Smooth muscle cell of the brain vasculature (primary cell): ENCODE data around the gene MED10.
"Not testable (repeated sequence)": the region's sequence is repeated elsewhere in the genome, so short reads cannot be mapped to it uniquely, and the experiment has no call there.

ENCODE experiments used
- DNase-seq: peaks from one replicate; pipeline ENCODE4 v3.0.0-alpha.2; 2012; ENCODE audit warnings: low read depth, low spot score

MED10 gene

DNA sequence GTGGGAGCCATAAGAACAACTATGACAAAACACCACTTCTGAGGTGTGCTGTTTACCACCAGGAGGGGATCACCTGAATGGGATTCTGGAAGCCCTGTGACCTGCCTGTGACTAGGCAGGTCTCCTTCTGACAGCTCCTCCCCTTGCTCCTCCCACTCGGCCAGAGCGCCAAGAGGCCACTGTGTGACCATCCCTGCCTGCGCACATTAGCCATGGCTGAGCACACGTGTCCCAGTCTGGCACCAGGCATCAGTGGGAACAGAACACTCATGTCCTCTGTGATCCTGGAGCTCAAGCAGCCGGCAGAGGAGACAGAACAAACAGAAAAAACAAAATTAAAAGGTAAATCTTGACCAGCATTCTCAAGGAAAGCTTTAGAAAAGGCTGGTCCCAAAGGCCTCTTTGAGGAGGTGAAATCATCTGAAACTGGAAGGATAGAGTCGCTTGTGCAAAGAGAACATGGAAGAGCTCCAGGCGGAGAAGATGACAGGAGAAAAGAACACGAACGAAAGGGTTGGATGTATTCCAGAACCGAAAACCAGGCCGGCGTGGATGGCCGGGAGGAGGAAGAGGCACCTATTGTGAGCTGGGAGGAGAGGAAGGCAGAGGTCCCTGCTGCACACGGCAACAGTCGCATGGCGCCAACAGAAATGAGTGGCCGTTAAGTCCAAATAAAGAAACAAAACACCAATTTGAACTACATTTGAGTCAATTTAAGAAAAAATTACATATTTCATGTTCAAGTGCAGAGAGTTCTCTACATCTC, 5.1 kb downstream of the MED10 start:
- no peak for DNase-seq

DNA sequence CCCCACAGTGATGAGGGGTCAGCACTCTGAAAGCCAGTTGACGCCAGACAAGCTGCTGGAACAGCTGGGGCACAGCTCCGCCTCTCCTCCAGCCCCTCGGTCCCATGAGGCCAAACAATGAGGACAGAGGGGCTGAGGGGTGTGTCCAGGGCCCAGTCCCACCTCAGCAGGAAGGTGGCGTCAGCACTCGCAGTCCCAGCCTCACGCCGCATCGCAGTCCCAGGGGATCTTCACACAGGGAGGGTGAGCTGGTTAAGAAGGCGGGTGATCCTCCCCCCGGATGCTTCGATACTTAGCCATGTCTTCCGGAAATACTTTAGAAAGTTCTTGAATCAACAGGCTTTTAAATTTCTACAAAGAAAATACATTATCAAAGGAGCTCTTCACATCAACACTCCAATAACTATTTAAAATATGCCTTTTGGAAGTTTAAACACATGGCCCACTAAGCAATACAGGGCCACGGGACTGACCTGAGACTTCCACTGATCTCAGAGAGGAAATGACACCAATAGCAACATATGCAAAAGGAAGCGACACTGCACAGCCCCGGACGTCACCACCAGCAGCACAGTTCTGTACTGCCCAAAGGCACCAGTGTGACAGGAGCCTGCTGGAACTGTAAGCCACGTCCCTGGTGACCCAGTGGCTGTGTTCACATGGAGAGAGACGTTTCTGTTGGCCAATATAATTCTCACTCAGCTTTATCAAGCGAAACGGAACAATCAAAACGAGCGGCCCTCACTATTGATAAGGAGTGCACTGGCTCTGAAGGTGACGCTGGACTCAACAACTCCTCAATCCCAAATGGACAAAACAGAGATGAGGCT, 5.9 kb downstream of the MED10 start:
- DNase-seq, result no peak

DNA sequence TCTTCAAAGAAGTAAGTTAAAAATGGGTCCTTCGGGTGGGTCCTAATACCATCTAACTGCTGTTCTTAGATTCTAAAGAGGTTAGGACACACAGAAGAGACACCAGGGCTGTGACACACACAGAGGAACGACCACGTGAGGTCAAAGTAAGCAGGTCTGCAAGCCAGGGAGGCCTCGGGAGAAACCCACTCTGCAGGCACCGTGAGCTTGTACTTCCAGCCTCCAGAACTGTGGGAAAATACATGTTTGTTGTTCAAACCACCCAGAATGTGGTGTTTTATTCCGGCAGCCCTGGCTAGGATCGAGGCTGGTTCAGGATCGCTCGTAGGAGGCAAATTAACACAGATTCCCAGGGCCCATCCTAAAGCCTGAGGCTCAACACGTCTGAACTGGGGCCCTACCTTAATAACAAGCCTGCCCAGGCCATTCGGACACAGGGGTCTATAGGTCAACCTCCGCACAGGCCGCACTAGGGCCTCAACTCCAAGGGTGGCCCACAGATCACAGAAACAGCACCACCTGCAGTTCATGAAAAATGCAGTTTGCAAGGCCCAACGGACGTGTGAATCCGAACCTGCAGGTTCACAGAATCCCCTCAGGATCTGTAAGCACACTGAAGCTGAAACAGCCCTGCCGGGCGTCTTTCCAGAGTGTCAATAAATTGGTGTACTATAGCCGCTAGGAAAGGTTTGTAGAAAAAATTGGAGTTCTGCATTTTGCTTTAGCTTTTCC, 7.1 kb downstream of the MED10 start:
- no peak for DNase-seq

DNA sequence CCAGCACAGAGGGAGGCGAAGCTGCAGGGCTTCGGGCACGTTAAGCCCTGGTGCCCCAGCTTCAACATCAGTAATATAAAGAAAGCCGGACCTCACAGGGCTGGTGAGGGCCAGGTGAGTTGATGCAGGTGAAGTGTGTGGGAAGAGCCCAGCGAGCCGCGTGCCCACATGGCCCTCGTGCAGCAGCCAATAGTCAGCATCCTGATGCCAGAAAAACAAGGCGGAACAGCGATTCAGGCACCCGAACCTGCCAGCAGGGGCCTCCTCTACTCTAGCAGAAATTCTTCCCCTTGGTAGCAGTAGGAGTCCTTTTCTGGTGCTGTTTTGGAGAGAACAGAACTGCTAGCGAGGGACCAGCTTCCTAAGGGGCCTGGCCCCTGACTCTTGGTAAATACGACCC, 7.8 kb downstream of the MED10 start:
- DNase-seq, result no peak

DNA sequence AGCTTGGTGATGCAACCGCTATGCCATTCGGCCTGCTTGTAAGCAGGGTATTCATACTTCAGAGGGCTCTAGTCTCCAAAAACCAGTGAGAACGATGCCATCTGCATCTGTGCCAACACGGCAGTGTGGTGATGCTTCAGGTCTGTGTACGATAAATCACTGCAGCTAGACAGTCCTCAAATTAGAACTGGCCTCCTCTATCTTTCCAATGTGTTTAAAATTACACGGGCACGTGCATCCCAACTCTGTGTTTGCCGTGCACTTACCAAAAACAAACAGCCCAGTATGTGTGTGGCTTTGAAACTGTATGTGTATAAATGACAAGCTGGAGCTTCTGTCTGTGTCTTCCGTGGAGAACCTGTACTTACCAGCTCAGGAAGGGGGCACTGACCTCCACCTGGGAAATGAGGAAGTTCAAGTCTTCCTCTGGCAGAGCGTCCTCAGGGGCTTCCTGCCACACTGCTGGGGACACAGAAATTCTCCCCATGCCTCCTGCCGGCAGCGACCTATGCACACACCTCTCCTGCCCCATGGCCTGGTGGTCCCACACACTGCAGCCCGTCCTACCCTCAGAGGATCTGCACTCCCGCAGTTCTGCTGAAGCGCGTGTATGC, 12.3 kb downstream of the MED10 start:
- no peak for DNase-seq

DNA sequence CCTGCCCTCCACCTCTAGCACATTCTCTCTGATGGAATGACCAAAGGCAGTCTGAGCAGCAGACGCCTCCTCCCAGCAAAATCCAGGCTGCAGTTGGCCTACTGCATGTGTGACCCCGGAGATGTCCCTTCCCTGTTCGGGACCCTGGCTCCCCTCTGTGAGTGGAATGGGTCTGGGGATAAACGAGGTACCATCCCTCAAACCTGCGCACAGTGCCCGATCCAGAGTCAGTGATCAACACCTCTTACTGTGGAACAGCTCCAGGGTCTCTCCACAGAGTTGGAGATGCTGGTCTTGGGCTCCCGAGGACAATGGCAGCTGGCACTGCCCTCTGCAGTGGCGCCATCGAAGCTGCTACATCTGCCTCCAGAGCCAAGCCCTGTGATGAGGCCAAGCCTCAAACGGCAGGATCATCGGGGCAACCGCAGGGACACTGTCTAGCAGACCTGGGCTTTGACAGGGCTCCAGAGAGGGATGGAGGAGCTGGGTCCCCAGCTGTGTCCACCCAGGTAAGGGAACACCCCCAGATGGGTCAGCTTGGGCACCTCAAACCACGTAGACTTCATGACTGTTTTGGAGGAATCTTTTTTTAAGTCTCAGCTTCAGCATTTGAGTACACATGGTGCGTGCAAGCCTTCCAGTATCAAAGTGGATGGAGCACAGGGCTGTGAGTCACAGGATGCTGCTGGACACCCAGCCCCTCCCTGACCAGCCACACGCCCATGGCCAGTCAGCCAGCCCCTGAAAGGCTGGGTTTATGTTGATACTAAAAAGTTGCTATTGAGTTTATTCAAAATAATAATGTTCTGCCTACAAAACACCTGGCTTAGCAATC, 13.0 kb downstream of the MED10 start:
- no peak for DNase-seq

DNA sequence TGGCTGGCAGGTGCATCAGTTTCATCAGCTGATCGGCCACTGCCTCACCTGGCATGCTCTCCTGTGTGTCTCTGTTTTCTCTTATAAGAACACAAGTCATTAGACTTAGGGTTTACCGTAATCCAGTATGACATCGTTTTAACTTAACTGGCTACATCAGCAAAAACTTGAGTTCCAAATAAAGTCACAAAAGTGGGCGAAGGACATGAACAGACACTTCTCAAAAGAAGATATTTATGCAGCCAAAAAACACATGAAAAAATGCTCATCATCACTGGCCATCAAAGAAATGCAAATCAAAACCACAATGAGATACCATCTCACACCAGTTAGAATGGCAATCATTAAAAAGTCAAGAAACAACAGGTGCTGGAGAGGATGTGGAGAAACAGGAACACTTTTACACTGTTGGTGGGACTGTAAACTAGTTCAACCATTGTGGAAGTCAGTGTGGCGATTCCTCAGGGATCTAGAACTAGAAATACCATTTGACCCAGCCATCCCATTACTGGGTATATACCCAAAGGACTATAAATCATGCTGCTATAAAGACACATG, 14.8 kb downstream of the MED10 start:
- not testable (repeated sequence) for DNase-seq

DNA sequence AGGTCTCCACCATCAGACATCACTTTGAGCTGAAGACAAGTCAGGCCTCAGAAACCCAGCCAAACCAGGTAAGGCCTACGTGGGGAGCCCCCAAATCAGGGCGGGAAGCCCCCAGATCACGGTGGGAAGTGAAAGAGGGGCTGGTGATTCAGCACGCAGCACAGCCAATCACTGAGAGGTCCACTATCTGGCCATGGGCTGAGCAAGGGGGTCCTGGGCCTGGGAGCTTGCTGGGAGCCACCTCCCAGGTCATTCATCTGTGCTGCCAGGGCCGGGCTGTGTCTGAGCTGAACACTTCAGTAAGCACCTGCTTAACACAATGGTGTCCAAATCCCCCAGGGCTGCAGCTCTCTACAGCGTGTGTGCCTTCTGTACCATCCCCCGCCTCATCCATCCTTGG, 15.5 kb downstream of the MED10 start:
- DNase-seq, result no peak

DNA sequence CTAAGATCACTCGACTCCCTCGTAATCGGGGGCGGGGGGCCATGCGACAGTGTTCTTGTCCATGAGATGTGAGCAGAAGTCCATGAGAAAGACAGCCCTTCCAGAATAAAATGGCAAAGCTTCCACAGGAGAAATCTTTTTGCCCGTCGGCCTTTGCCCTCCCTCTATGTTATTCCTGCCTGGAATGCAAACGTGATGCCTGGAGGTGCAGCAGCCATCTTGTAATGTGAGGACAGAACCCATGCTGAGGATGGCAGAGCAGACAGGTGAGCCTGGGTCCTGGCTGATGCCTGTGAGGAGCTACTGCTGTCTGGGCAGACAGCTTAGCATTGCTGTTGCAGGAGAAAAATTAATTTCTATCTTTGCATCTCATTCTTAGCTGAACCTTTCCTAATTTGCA, 17.2 kb downstream of the MED10 start:
- no peak for DNase-seq

DNA sequence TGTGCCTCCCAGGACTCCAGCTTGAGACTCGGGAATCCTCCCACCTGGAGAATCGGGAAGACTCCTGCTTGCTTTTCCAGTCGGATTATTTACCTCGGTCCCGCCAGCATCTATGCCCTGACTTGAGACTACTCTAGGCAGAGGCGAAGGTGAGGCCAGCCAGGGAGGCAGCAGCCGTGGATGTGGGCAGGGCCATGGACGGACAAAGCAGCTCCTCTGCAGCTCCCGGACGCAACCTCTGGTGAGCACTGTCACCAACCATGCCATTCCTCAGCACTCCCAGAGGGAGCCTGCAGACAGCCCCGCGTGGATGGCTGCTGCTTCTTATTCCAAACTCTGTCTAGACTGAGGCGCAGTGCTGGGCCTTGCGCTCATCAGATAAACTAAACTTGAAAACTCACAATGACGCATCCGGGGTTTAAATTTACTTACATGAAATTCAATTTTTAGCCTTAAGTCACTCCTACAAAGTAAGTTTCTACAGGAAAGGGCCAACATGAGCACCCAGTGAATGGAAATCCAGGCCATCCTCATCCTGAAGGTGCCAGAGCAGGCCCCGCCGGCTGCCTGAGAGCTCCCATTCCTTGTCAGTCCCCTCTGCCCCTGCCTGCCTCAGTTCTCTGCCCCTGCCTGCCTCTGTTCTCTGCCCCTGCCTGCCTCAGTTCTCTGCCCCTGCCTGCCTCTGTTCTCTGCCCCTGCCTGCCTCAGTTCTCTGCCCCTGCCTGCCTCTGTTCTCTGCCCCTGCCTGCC, 17.8 kb downstream of the MED10 start:
- no peak for DNase-seq

DNA sequence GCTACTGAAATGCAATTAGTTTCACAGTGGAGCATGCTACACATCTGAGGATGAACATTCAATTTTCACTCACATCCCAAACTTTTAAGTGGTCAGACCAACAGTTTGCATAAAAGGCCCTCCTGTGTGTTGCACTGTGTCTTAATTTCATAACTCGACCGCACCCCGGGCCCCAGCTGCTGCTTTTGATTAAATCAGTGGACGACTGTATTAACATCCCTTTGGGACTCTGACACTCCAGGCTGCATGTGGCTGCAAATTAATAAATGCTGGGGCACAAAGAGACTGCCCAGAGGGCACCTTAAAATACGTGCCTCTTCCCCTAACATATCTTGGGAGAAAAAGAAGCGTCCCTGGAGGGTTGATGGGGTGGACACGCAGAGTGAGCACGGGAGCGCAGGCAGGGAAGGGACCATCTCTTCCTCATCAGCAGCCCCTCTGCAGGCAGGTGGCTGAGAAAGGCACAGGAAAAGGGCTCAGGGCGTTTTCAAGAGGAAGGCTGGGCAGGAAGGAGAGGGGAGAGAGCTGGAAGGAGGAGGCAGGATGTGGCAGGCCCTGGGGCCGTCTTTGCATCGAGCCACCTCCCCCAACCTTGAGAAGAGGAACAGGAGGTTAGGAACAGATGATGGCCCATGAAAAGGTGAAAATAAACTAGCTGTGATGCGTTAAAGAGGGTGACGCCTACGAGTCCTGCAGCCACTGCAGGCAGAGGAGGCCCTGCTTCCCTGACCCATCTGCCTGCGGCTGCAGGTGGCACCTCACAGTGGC, 18.6 kb downstream of the MED10 start:
- DNase-seq, result no peak

DNA sequence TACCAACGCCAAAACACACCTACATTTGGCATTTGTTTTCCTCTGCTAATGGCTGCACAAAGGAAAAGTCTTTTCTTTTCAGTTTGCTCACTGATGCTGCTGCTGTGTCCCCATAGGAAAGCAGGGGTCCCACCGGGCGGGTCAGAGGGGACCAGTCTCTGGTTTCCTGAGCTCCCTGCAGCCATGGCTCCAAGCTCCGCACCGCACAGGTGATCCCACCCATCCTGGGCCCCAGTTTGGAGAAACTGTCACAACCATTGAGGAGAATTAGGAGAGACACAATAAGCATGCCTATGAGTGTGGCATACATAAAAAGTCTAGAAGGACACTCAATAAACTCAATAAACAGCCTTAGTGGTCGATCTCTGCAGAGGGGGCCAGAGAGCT, 19.9 kb downstream of the MED10 start:
- DNase-seq, result no peak

DNA sequence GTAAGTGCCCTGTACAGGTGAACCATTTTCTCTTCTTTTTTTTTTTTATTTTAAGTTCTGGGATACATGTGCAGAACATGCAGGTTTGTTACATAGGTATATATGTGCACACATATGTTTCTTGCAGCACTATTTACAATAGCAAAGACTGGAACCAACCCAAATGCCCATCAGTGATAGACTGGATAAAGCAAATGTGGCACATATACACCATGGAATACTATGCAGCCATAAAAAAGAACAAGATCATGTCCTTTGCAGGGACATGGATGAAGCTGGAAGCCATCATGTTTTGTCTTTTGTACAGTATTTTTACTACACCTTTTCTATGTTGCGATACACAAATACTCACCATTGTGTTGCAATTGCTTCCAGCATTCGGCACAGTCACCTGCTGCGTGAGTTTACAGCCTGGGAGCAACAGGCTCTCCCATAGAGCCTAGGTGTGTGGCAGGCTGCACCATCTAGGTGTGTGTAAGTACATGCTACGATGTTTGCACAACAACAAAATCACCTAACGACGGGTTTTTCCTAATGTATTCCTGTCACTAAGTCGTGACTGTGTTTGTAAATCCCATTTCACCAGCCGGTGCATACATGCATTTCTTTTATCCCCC, 20.4 kb downstream of the MED10 start:
- DNase-seq, result not testable (repeated sequence)

DNA sequence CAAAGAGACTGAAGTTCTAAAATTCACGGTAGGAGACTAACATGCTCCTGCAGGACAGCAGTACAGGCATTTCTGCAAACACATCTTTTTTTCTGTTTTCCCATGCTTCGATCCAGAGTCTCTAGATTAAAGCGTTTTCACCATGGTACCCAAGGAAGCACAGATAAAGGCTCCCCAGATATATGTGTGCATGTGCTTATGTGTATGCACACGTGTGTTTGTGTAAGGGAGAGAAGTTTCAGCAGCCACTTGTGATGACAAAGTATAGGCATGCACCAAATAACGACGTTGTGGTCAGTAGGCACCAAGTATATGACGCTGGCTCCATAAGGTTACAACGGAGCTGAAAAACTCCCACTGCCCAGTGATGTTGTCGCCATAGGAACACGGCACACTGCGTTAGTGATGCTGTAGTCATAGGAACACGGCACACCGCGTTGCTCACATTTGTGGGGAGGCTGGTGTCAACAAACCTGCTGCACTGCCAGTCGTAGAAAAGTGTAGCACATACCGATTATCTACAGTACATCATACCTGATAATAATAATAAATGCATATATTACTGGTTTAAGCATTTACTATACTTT, 21.7 kb downstream of the MED10 start:
- no peak for DNase-seq

DNA sequence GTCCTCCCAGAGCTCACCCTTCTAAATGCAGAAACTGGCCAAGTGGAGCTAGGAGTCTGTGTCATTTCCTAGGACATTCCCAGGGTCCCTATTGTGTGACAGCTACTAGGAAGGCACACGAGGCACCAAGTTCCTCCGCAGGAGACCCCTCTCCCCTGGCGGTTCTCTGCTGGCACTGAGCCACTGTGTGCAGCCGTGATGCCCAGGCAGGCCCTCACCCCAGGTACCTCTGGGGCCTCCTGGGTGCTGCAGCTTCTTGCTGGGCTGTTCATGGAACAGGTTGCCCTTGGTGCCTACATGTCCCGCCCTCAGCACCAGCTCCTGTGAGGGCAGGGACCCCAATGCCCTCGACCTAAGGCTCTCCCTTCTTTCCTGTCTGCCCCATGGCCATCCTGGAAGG, 23.1 kb downstream of the MED10 start:
- no peak for DNase-seq

DNA sequence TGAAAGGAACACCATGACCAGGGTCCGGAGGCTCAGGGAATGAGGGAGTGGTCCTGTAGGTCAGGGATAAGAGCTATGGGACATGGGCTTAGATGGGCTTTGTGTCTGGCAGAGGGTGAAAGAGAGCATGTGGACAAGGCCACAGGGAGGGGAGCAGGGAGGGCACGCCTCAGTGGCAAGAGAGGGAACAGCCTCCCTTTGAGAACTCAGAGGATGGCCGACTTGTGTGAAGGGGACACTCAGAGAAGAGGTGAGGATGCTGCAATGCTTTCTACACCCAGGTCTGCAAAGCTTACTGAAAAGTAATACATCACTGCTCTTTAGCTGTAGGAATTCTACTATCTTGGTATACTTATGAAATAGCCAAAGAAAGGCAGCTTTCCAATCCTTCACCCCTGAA, 23.5 kb downstream of the MED10 start:
- no peak for DNase-seq

DNA sequence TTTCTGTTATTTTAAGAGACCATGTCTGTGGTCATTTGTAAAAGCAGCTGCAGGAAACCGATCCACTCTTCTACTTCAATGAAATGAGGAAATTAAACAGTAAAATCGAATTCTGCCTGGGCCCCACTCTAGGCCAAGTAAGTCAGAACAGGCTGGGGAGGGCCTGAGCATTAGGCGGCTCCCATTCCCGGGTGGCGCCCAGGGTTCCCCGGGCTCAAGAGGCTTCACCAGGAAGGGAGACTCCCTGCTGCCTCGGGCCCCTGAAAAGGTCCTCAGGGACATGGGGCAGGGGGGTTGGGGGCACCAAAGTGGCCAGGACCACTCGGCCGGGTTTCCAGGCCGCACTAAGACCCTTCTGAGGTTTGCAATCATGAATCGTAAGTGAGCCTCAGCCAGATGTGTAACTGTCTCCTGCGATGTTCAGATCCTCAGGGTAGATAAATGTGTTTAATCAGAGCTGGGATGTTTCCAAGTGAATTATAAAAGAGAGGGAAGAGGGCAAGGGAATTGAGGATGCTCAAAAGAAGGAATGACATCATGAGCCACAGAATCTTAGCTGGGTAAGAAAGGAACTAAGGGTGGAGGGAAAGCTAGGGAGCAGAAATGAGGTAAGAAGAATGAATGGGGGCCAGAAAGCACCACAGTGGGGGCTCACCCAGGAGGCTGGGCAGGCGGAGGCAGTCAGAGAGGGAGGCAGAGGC, 24.6 kb downstream of the MED10 start:
- no peak for DNase-seq
